ENCODE results near the gene PHACTR3.

The PHACTR3 gene

GRCh38 chr20:59718751-59719150, 114.4 kb downstream of the PHACTR3 start:
- no peak for TF ChIP-seq ZBTB7A (IDR thresholded peaks at IDR 0.05; ENCODE audit: low read depth)
- TF ChIP-seq RAD21 (IDR thresholded peaks at IDR 0.05; ENCODE audit: low read depth): no peak
- no peak for TF ChIP-seq TEAD4 (IDR thresholded peaks at IDR 0.05)
- no peak for TF ChIP-seq EGR1 (IDR thresholded peaks at IDR 0.05)
- TF ChIP-seq, protein P1, sequence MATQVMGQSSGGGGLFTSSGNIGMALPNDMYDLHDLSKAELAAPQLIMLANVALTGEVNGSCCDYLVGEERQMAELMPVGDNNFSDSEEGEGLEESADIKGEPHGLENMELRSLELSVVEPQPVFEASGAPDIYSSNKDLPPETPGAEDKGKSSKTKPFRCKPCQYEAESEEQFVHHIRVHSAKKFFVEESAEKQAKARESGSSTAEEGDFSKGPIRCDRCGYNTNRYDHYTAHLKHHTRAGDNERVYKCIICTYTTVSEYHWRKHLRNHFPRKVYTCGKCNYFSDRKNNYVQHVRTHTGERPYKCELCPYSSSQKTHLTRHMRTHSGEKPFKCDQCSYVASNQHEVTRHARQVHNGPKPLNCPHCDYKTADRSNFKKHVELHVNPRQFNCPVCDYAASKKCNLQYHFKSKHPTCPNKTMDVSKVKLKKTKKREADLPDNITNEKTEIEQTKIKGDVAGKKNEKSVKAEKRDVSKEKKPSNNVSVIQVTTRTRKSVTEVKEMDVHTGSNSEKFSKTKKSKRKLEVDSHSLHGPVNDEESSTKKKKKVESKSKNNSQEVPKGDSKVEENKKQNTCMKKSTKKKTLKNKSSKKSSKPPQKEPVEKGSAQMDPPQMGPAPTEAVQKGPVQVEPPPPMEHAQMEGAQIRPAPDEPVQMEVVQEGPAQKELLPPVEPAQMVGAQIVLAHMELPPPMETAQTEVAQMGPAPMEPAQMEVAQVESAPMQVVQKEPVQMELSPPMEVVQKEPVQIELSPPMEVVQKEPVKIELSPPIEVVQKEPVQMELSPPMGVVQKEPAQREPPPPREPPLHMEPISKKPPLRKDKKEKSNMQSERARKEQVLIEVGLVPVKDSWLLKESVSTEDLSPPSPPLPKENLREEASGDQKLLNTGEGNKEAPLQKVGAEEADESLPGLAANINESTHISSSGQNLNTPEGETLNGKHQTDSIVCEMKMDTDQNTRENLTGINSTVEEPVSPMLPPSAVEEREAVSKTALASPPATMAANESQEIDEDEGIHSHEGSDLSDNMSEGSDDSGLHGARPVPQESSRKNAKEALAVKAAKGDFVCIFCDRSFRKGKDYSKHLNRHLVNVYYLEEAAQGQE (IDR thresholded peaks at IDR 0.05; ENCODE audit: low read depth): no peak
- TF ChIP-seq TCF12 (IDR thresholded peaks at IDR 0.05; ENCODE audit: low read depth): no peak
- TF ChIP-seq, protein P2, sequence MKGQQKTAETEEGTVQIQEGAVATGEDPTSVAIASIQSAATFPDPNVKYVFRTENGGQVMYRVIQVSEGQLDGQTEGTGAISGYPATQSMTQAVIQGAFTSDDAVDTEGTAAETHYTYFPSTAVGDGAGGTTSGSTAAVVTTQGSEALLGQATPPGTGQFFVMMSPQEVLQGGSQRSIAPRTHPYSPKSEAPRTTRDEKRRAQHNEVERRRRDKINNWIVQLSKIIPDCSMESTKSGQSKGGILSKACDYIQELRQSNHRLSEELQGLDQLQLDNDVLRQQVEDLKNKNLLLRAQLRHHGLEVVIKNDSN (IDR thresholded peaks at IDR 0.05): no peak
- TF ChIP-seq, protein P3, sequence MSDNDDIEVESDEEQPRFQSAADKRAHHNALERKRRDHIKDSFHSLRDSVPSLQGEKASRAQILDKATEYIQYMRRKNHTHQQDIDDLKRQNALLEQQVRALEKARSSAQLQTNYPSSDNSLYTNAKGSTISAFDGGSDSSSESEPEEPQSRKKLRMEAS (IDR thresholded peaks at IDR 0.05): no peak
- TF ChIP-seq TAF1 (IDR thresholded peaks at IDR 0.05; ENCODE audit: low read depth): no peak
- TF ChIP-seq YY1 (IDR thresholded peaks at IDR 0.05; ENCODE audit: low read depth): no peak
- no peak for TF ChIP-seq CREB1 (IDR thresholded peaks at IDR 0.05; ENCODE audit: low read depth)
- TF ChIP-seq FOXM1 (IDR thresholded peaks at IDR 0.05; ENCODE audit: borderline replicate concordance, low read depth): no peak
- no peak for TF ChIP-seq EP300 (IDR thresholded peaks at IDR 0.05; ENCODE audit: borderline replicate concordance)
- TF ChIP-seq NFIC (IDR thresholded peaks at IDR 0.05): no peak
- no peak for TF ChIP-seq CEBPB (IDR thresholded peaks at IDR 0.05)

DNA sequence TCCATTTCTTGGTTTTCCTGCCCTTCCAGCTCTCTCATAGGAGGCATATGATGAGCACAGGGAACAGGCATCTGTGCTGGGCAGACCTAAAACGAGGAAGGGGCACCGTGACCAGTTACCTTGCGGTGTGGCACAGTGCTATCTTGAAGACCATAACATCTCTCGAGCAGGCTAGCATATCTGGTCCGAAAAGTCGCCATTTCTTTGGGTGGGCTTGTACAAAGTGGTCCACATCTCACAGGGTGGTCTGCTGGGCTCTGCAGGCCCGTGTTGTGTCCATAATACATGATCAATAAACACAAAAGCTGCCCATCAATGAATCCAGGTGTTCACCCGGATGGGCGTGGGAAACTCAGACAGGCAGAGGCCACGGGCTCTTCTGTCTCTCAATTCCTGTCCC, 115.7 kb downstream of the PHACTR3 start:
- TF ChIP-seq RAD21 (IDR thresholded peaks at IDR 0.05; ENCODE audit: low read depth) (no peak), YY1 (IDR thresholded peaks at IDR 0.05; ENCODE audit: low read depth) (no peak), CREB1 (IDR thresholded peaks at IDR 0.05; ENCODE audit: low read depth) (no peak), CEBPB (IDR thresholded peaks at IDR 0.05) (no peak), TAF1 (IDR thresholded peaks at IDR 0.05; ENCODE audit: low read depth) (no peak), TEAD4 (IDR thresholded peaks at IDR 0.05) (no peak), EP300 (IDR thresholded peaks at IDR 0.05; ENCODE audit: borderline replicate concordance) (no peak), FOXM1 (IDR thresholded peaks at IDR 0.05; ENCODE audit: borderline replicate concordance, low read depth) (no peak)
- TF ChIP-seq, protein P1 (IDR thresholded peaks at IDR 0.05; ENCODE audit: low read depth): no peak

GRCh38 chr20:59721386-59721785, 117.0 kb downstream of the PHACTR3 start:
- no peak for TF ChIP-seq NFIC (IDR thresholded peaks at IDR 0.05)
- TF ChIP-seq, protein P1 (IDR thresholded peaks at IDR 0.05; ENCODE audit: low read depth): no peak
- no peak for TF ChIP-seq ZBTB7A (IDR thresholded peaks at IDR 0.05; ENCODE audit: low read depth)
- TF ChIP-seq FOXM1 (IDR thresholded peaks at IDR 0.05; ENCODE audit: borderline replicate concordance, low read depth): no peak
- no peak for TF ChIP-seq CEBPB (IDR thresholded peaks at IDR 0.05)
- no peak for TF ChIP-seq TCF12 (IDR thresholded peaks at IDR 0.05; ENCODE audit: low read depth)

DNA sequence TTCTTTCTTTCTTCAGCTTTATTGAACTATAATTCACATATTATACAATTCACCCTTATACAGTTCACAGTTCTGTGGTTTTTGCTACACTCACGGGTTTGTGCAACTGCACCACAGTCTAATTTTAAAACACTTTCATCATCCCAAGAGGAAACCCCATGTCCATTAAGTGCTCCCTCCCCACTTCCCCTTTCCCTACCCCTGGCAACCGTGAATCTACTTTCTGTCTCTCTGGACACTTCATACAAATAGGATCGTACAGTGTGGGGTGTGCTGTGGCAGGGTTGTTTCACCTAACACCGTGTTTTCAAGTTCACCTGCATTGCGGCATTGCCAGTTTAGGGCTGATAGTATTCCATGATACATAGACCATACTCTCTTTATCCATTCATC, 118.8 kb downstream of the PHACTR3 start:
- TF ChIP-seq EGR1 (IDR thresholded peaks at IDR 0.05): no peak
- TF ChIP-seq TCF12 (IDR thresholded peaks at IDR 0.05; ENCODE audit: low read depth): no peak
- TF ChIP-seq EP300 (IDR thresholded peaks at IDR 0.05; ENCODE audit: borderline replicate concordance): no peak
- no peak for TF ChIP-seq NFIC (IDR thresholded peaks at IDR 0.05)
- no peak for TF ChIP-seq YY1 (IDR thresholded peaks at IDR 0.05; ENCODE audit: low read depth)
- no peak for TF ChIP-seq FOXM1 (IDR thresholded peaks at IDR 0.05; ENCODE audit: borderline replicate concordance, low read depth)
- TF ChIP-seq CREB1 (IDR thresholded peaks at IDR 0.05; ENCODE audit: low read depth): no peak
- TF ChIP-seq, protein P3 (IDR thresholded peaks at IDR 0.05): no peak

Measured in Ishikawa (cell line).